ENCODE data around the gene NUDT3. TPM values are rescaled to one million over a fixed set of nuclear protein-coding genes. Genes with fewer than 3 reads are reported as not detected.
A peak's percentile ranks its signal among the peaks of the same experiment; 100 is the strongest.

The NUDT3 gene
- total and polyA plus RNA-seq, 9 of the 15 experiments (the other 6 are each of a cell fraction or from before 2014, with no cell fraction given), result 5.4 to 81.2 (median 56.4) TPM

DNA sequence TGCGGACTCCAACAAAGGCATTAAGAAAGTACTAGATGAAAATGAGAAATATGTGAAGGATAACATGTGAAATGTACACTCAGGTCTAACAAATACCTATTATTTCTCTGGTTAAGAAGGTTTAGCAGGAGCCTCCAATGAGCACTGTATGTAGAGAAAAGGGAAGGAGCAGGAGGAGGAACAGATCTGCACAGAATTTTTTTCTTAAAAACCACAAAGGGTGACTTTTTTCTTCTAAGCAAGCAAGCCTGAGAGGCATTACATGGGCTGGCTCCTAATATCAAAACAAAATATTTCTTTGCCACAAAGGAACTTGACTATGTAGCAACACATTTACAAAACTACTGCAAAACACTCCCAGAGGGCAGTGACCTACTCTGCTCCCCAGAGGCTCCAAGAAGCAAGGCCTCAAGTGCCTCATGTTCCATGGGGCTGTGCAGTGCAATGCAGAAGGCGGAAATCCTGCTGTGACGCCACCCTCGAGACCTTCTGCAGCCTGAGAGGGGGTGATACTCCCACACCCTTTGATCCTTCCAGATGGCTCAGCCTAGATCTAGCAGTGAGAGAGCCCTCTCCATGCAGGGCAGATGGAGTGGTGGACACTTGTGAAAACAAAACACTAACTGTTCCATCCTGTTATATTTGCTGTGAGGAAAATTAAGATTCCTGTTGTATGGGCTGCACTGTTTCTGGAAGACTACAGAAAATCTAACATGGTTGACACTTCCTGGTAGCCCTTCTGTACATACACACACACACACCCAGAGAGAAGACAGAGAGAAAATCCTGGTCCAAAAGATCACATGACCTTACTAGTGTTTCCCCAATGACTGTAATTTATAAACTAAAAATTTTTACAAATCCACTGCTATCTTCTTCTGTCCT is 107.7 kb downstream of the NUDT3 start (continued):
- TF ChIP-seq, protein P1, sequence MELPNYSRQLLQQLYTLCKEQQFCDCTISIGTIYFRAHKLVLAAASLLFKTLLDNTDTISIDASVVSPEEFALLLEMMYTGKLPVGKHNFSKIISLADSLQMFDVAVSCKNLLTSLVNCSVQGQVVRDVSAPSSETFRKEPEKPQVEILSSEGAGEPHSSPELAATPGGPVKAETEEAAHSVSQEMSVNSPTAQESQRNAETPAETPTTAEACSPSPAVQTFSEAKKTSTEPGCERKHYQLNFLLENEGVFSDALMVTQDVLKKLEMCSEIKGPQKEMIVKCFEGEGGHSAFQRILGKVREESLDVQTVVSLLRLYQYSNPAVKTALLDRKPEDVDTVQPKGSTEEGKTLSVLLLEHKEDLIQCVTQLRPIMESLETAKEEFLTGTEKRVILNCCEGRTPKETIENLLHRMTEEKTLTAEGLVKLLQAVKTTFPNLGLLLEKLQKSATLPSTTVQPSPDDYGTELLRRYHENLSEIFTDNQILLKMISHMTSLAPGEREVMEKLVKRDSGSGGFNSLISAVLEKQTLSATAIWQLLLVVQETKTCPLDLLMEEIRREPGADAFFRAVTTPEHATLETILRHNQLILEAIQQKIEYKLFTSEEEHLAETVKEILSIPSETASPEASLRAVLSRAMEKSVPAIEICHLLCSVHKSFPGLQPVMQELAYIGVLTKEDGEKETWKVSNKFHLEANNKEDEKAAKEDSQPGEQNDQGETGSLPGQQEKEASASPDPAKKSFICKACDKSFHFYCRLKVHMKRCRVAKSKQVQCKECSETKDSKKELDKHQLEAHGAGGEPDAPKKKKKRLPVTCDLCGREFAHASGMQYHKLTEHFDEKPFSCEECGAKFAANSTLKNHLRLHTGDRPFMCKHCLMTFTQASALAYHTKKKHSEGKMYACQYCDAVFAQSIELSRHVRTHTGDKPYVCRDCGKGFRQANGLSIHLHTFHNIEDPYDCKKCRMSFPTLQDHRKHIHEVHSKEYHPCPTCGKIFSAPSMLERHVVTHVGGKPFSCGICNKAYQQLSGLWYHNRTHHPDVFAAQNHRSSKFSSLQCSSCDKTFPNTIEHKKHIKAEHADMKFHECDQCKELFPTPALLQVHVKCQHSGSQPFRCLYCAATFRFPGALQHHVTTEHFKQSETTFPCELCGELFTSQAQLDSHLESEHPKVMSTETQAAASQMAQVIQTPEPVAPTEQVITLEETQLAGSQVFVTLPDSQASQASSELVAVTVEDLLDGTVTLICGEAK (IDR thresholded peaks at IDR 0.05), result peak; percentile 12; the same call in 1 of the 2 replicates
- TF ChIP-seq, protein P1 (CRISPR knock-in tag; IDR thresholded peaks at IDR 0.05), result no peak
- TF ChIP-seq, protein P2, sequence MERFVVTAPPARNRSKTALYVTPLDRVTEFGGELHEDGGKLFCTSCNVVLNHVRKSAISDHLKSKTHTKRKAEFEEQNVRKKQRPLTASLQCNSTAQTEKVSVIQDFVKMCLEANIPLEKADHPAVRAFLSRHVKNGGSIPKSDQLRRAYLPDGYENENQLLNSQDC (CRISPR knock-in tag; IDR thresholded peaks at IDR 0.05), result no peak
- TF ChIP-seq ZFP30 (CRISPR knock-in tag; IDR thresholded peaks at IDR 0.05; ENCODE audit: borderline replicate concordance), result no peak
- no peak for TF ChIP-seq LARP7 (IDR thresholded peaks at IDR 0.05)
- no peak for TF ChIP-seq ZNF277 (CRISPR knock-in tag; IDR thresholded peaks at IDR 0.05; ENCODE audit: borderline replicate concordance)
- TF ChIP-seq ZNF589 (CRISPR knock-in tag; IDR thresholded peaks at IDR 0.05; ENCODE audit: low read depth), result no peak
- TF ChIP-seq, protein P3, sequence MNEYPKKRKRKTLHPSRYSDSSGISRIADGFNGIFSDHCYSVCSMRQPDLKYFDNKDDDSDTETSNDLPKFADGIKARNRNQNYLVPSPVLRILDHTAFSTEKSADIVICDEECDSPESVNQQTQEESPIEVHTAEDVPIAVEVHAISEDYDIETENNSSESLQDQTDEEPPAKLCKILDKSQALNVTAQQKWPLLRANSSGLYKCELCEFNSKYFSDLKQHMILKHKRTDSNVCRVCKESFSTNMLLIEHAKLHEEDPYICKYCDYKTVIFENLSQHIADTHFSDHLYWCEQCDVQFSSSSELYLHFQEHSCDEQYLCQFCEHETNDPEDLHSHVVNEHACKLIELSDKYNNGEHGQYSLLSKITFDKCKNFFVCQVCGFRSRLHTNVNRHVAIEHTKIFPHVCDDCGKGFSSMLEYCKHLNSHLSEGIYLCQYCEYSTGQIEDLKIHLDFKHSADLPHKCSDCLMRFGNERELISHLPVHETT (CRISPR knock-in tag; conservative IDR thresholded peaks at IDR 0.05 in 1 of 2, IDR thresholded peaks at IDR 0.05 in 1 of 2), result peak in 1 of 2 experiments; percentile 55; a peak in 1 of 4 replicates
- TF ChIP-seq YY1 (IDR thresholded peaks at IDR 0.05; ENCODE audit: borderline replicate concordance in 1 of 3, control insufficient read depth in 1 of 3, extremely low read depth in 1 of 3, insufficient read depth in 3 of 3, insufficient read length in 1 of 3, insufficient replicate concordance in 2 of 3, low read depth in 1 of 3, low read length in 2 of 3), result peak in 1 of 3 experiments; percentile 48
- TF ChIP-seq U2AF1 (optimal IDR thresholded peaks at IDR 0.05; ENCODE audit: low read depth, low read length), result no peak
